Common myeloid progenitor, CD34-positive (primary cell): ENCODE data around the gene AP1S3.
"Not testable (repeated sequence)": the region's sequence is repeated elsewhere in the genome, so short reads cannot be mapped to it uniquely, and the experiment has no call there.

ENCODE experiments used
- CTCF ChIA-PET: fragments of 350-600 bp; sonication (Branson Sonifier 250); formaldehyde crosslinking; loops from one replicate; lab custom pipeline; 2021; ENCODE audit warnings: antibody characterized with exemption; lab: Charles Lee
- POLR2A ChIA-PET: fragments of 350-600 bp; sonication (Branson Sonifier 250); formaldehyde crosslinking; loops from one replicate; lab custom pipeline; 2021; ENCODE audit warnings: antibody characterized with exemption; lab: Charles Lee
- DNase-seq, 3 donors: peaks; one replicate each; pipeline versions ENCODE4 v3.0.0 to v3.0.0-alpha.2; 2013
- H3K27ac ChIP-seq, 2 experiments: 1 replicate in 1 of 2; 2 replicates in 1 of 2; pipeline ENCODE4 v1.7.0; 2013; ENCODE audit warnings: inconsistent platforms in 2 of 2, low read length in 2 of 2, mild to moderate bottlenecking in 2 of 2, low read depth in 1 of 2, moderate library complexity in 1 of 2; ENCODE audit not compliant: severe bottlenecking in 2 of 2, insufficient read depth in 1 of 2, poor library complexity in 1 of 2
- H3K27me3 ChIP-seq, 5 experiments: replicated peaks in 2 of 5; 1 replicate in 3 of 5; 2 replicates in 2 of 5; pipeline versions ENCODE4 v1.6.1 to v1.7.0; 2013; ENCODE audit warnings: low read length in 4 of 5, mild to moderate bottlenecking in 2 of 5, moderate library complexity in 2 of 5, inconsistent platforms in 1 of 5; ENCODE audit not compliant: insufficient read depth in 5 of 5, control insufficient read depth in 4 of 5
- H3K36me3 ChIP-seq, 4 experiments: 1 replicate in 2 of 4; 2 replicates in 2 of 4; pipeline versions ENCODE4 v1.6.1 to v1.7.0; 2013; ENCODE audit warnings: low read length in 3 of 4, control low read depth in 1 of 4, mild to moderate bottlenecking in 1 of 4; ENCODE audit not compliant: control insufficient read depth in 4 of 4, insufficient read depth in 4 of 4
- H3K4me1 ChIP-seq, 4 experiments: 1 replicate in 3 of 4; 2 replicates in 1 of 4; pipeline versions ENCODE4 v1.6.1 to v1.7.1; 2013; ENCODE audit warnings: low read length in 3 of 4, mild to moderate bottlenecking in 3 of 4, control low read depth in 1 of 4, inconsistent platforms in 1 of 4, moderate library complexity in 1 of 4; ENCODE audit not compliant: control insufficient read depth in 4 of 4, insufficient read depth in 4 of 4; ENCODE audit errors: control extremely low read depth in 1 of 4
- H3K4me3 ChIP-seq, 7 experiments: 1 replicate in 4 of 7; 2 replicates in 3 of 7; pipeline versions ENCODE4 v1.5.1 to v1.7.0; 2013; ENCODE audit warnings: mild to moderate bottlenecking in 7 of 7, low read length in 6 of 7, moderate library complexity in 6 of 7, inconsistent platforms in 2 of 7, low read depth in 2 of 7, control low read depth in 1 of 7; ENCODE audit not compliant: insufficient read depth in 4 of 7, control insufficient read depth in 1 of 7; ENCODE audit errors: extremely low read depth in 1 of 7
- H3K9me3 ChIP-seq, 5 experiments: 1 replicate in 4 of 5; 2 replicates in 1 of 5; pipeline versions ENCODE4 v1.6.1 to v1.7.1; 2013; ENCODE audit warnings: low read length in 4 of 5, mild to moderate bottlenecking in 2 of 5, inconsistent platforms in 1 of 5, low read depth in 1 of 5, moderate library complexity in 1 of 5; ENCODE audit not compliant: control insufficient read depth in 4 of 5, insufficient read depth in 2 of 5; ENCODE audit errors: control extremely low read depth in 1 of 5
- WGBS: methylation state at CpG from one replicate; pipeline ENCODE4 v1.1.5; 2013; ENCODE audit not compliant: insufficient coverage; 5-methylcytosine and 5-hydroxymethylcytosine counted together

AP1S3 gene

GRCh38 chr2:223873672-223874071, 36.3 kb upstream of the AP1S3 start:
- H3K9me3 ChIP-seq = no peaks in the 10 kb centered on the region
- no peaks in the 10 kb centered on the region for H3K4me1 ChIP-seq
- no peak overlapping the region for H3K27ac ChIP-seq
- 96% methylated on average over 3 of the region's 3 CpGs for WGBS
- H3K36me3 ChIP-seq = peaks cover 4 to 26% (median 12%) of the 10 kb centered on the region in 4 experiments
- DNase-seq = no peak
- ChIA-PET CTCF (no interaction called here), POLR2A (no interaction called here)
- no peaks in the 10 kb centered on the region for H3K27me3 ChIP-seq
- H3K4me3 ChIP-seq = no peak overlapping the region

GRCh38 chr2:223872772-223873171, 35.4 kb upstream of the AP1S3 start:
- H3K27ac ChIP-seq, DNase-seq, H3K4me1 ChIP-seq, H3K27me3 ChIP-seq, H3K4me3 ChIP-seq, POLR2A ChIA-PET, CTCF ChIA-PET, H3K9me3 ChIP-seq: not testable (repeated sequence)
- H3K36me3 ChIP-seq = peaks cover 0 to 17% (median 7%) of the 10 kb centered on the region in 4 experiments
- no CpG with 5 or more reads among the region's 2 CpGs for WGBS

- CTCF ChIA-PET = interaction anchor here (1.2 kb wide), 1 partner anchor 11 kb away, joined by 5 read pairs; no protein-coding TSS in a partner anchor
- H3K4me1 ChIP-seq, H3K27ac ChIP-seq, POLR2A ChIA-PET, DNase-seq, H3K9me3 ChIP-seq, H3K4me3 ChIP-seq, H3K27me3 ChIP-seq: not testable (repeated sequence)
- H3K36me3 ChIP-seq = peaks cover 0 to 11% (median 5%) of the 10 kb centered on the region in 4 experiments
- WGBS = 96% methylated on average over 10 of the region's 12 CpGs
Observed at GRCh38 chr2:223871661-223872060, 34.3 kb upstream of the AP1S3 start.

GRCh38 chr2:223870840-223871611, 33.6 kb upstream of the AP1S3 start:
- no peak overlapping the region for H3K27ac ChIP-seq
- H3K9me3 ChIP-seq = no peaks in the 10 kb centered on the region
- H3K36me3 ChIP-seq = peaks cover 0 to 10% (median 5%) of the 10 kb centered on the region in 4 experiments
- no peaks in the 10 kb centered on the region for H3K4me1 ChIP-seq
- H3K4me3 ChIP-seq = no peak overlapping the region
- DNase-seq = no peak
- ChIA-PET CTCF (interaction anchor here (1.2 kb wide), 1 partner anchor 10 kb away, joined by 5 read pairs; no protein-coding TSS in a partner anchor), POLR2A (no interaction called here)
- no peaks in the 10 kb centered on the region for H3K27me3 ChIP-seq
- WGBS = 96% methylated on average over 5 of the region's 7 CpGs

GRCh38 chr2:223868005-223868404, 30.6 kb upstream of the AP1S3 start:
- Histone ChIP-seq H3K4me3 (no peak overlapping the region), H3K9me3 (no peaks in the 10 kb centered on the region), H3K36me3 (peaks cover 0 to 2% (median 0%) of the 10 kb centered on the region in 4 experiments), H3K27me3 (no peaks in the 10 kb centered on the region), H3K4me1 (no peaks in the 10 kb centered on the region), H3K27ac (no peak overlapping the region)
- ChIA-PET CTCF (interaction anchor here (1.5 kb wide), 1 partner anchor 37 kb away, joined by 3 read pairs; no protein-coding TSS in a partner anchor), POLR2A (no interaction called here)
- 100% methylated on average over 3 of the region's 3 CpGs for WGBS
- DNase-seq = no peak

GRCh38 chr2:223865907-223866508, 28.6 kb upstream of the AP1S3 start:
- no peak for DNase-seq
- Histone ChIP-seq H3K36me3 (peaks cover 0 to 2% (median 0%) of the 10 kb centered on the region in 4 experiments), H3K27me3 (no peaks in the 10 kb centered on the region), H3K27ac (no peak overlapping the region), H3K4me3 (no peak overlapping the region), H3K9me3 (no peaks in the 10 kb centered on the region), H3K4me1 (no peaks in the 10 kb centered on the region)
- CTCF ChIA-PET = no interaction called here
- POLR2A ChIA-PET = no interaction called here
- WGBS = 85% methylated on average over 2 of the region's 2 CpGs

GRCh38 chr2:223865124-223865523, 27.7 kb upstream of the AP1S3 start:
- Histone ChIP-seq H3K36me3 (peaks cover 0 to 2% (median 0%) of the 10 kb centered on the region in 4 experiments), H3K4me3 (no peak overlapping the region), H3K27ac (no peak overlapping the region), H3K27me3 (no peaks in the 10 kb centered on the region), H3K9me3 (no peaks in the 10 kb centered on the region), H3K4me1 (no peaks in the 10 kb centered on the region)
- ChIA-PET POLR2A (no interaction called here), CTCF (no interaction called here)
- no peak for DNase-seq
- WGBS = 91% methylated on average over 3 of the region's 4 CpGs
